Peyer's patch (tissue), 4 donors: ENCODE data around the gene ZNF500.

ENCODE experiments used
- POLR2A ChIP-seq, 2 donors: fragments of 450-650 bp; IDR thresholded peaks; one replicate each; pipeline ENCODE4 v1.5.1; 2017; ENCODE audit warnings: antibody characterized with exemption in 2 of 2, mild to moderate bottlenecking in 2 of 2, moderate library complexity in 2 of 2
- TF ChIP-seq, protein P1 (sequence below), 6 experiments: fragments of 450-650 bp in 4 of 6; fragments of 200-600 bp in 2 of 6; sonication (generic) in 1 of 6; IDR thresholded peaks; one replicate each; pipeline ENCODE4 v1.5.1; 2017 to 2019; ENCODE audit warnings: antibody characterized with exemption in 6 of 6, mild to moderate bottlenecking in 3 of 6, moderate library complexity in 1 of 6

DNA sequence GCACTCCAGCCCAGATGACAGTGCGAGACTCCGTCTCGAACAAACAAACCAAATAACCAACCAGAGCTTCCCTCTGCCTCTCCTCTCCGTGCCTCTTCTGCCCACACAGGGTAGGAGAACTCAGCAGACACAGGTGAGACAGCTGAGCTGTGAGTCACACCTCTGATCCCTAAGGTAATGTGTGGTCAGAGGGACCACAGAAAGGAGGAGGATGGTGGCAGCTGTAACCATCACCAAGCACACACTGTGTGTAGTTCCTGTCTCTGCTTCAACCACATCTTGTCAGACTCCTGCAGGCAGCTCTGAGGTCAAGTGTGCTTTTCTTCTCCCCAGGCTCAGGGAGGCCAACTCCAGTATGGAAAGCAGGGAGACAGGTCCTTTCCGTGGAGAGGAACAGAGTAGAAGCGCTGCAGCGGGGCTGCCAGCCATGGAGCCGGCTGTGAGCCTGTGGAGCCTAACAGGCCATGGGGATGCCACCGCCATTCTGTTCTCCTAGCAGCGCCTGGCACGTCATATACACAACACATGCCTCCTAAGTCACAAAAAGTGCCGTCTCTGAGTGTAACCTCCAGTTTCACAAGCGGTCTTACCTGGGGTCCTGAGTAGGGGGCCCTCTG is 66.5 kb downstream of the ZNF500 start:
- no peak for TF ChIP-seq POLR2A (IDR thresholded peaks at IDR 0.05)
- TF ChIP-seq, protein P1, sequence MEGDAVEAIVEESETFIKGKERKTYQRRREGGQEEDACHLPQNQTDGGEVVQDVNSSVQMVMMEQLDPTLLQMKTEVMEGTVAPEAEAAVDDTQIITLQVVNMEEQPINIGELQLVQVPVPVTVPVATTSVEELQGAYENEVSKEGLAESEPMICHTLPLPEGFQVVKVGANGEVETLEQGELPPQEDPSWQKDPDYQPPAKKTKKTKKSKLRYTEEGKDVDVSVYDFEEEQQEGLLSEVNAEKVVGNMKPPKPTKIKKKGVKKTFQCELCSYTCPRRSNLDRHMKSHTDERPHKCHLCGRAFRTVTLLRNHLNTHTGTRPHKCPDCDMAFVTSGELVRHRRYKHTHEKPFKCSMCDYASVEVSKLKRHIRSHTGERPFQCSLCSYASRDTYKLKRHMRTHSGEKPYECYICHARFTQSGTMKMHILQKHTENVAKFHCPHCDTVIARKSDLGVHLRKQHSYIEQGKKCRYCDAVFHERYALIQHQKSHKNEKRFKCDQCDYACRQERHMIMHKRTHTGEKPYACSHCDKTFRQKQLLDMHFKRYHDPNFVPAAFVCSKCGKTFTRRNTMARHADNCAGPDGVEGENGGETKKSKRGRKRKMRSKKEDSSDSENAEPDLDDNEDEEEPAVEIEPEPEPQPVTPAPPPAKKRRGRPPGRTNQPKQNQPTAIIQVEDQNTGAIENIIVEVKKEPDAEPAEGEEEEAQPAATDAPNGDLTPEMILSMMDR (IDR thresholded peaks at IDR 0.05): no peak
